GM19324 (cell line): ENCODE results near the gene CFAP157.
"Not testable (repeated sequence)": the region's sequence is repeated elsewhere in the genome, so short reads cannot be mapped to it uniquely, and the experiment has no call there.

ENCODE experiments used
- ATAC-seq: cut with Tn5 transposase; IDR thresholded peaks from one replicate; pipeline ENCODE4 v1.9.1; 2021; ENCODE audit warnings: mild to moderate bottlenecking, moderate library complexity; ENCODE audit not compliant: unreplicated experiment, low FRiP score

CFAP157 gene

DNA sequence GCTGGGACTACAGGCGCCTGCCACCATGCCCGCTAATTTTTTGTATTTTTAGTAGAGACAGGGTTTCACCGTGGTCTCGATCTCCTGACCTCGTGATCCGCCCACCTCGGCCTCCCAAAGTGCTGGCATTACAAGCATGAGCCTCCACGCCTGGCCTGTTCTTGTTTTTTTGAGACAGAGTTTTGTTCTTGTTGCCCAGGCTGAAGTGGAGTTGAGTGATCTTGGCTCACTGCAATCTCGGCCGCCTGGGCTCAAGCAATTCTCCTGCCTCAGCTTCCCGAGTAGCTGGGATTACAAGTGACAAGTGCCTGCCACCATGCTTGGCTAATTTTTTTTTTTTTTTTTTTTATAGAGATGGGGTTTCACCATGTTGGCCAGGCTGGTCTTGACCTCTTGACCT is 50.0 kb downstream of the CFAP157 start:
- not testable (repeated sequence) for ATAC-seq

DNA sequence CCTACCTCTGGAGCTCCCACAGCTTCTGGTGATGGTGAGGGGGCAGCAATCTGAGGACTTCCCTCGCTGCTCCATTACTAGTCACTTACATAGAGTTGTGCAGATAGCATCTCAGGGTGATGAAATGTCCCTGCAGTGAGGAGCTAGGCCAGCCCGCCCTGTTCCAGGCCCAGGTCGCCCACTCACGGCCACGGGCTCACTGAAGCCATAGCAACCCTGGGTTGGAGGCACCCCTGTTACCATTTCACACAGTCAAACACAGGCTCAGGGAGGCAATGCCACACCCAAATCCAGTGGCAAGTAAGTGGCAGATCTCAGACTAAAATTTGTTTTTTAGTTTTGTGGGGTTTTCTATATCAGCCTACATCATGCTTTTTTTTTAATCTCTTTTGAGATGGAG is 52.1 kb downstream of the CFAP157 start:
- ATAC-seq = no peak

DNA sequence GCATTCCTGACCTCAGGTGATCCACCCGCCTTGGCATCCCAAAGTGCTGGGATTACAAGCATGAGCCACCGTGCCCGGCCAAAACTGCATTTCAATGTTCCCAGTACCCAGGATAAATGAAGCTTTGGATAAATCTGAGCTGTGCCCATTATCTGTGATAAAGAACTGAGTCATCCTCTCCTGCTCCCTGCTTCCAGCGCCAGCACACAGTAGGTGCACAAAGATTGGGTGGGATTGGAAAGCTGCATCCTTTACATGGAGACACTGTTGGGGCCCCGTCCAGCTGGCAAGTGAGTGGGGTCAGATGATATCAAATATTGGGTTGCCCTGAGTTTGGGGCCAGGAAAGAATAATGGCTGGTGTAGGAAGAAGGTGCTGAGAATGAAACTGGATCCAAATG is 54.3 kb downstream of the CFAP157 start:
- no peak for ATAC-seq

DNA sequence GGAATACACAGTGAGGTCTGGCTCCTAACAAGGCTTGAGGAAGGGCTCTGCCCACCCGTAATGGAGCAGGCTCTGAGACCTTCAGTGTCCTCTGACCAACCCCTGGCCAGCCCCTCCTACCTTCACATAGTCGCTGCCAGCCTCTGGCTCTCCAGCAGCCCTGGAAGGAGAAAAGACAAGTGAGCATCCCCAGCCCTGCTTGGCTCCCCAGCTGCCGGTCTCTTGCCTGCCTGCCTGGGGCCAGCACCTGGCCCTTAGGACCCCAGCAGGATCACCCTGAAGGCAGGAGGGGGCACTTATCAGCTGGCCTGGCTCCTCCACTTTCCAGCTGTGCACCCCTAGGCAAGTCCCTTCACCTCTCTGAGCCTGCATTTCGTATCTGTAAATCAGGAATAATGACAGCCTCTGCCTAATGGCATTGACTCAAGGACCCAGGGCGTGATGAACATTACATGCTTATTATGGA is 54.7 kb downstream of the CFAP157 start:
- ATAC-seq = no peak

DNA sequence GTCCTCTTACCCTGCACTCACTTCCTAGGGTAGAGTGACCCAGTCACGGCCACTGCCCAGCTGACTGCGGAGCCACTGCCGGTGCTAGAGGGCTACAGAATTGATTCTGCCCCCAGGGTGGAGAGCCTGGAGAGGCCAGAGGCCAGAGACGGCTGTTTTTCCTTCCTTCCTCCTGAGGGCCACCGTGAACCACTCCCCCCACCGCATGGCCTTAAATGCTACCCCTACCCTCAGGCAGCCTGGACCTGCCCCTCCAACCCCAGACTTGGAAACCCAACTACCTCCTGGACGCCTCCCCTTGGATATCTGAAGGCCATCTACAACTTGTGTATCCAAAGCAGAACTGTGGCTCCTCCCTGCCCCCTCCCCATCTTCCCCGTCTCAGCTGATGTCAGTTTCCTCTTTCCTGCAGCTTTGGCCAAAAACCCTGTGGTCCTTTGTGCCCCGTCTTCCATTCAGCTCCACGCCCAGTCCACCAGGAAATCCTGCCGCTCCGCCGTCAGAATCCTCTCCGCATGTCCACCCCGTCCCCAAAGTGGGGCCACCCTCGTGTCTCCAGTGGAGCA is 55.4 kb downstream of the CFAP157 start:
- ATAC-seq = no peak

DNA sequence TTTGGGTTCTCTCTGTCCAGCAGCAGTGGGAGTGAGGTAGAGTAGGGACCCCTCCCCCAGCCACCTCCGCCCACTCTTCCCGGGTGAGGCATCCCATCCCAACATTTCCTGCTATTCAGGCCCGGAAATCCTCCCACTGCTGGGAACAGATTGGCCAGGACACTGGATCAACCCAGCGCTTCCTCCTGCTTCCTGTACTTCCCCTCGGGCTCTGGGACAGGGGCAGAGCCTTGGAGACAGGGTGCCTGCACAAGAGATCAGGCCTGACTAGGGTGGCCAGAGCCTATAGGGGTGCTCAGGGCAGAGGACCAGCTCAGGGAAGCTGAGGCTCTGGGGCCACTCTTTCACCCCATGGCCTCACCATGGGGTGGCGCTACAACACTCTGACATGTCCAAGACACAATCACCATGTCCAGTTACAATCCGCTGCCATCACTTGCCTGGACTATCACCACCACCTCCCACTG is 57.2 kb downstream of the CFAP157 start:
- no peak for ATAC-seq

DNA sequence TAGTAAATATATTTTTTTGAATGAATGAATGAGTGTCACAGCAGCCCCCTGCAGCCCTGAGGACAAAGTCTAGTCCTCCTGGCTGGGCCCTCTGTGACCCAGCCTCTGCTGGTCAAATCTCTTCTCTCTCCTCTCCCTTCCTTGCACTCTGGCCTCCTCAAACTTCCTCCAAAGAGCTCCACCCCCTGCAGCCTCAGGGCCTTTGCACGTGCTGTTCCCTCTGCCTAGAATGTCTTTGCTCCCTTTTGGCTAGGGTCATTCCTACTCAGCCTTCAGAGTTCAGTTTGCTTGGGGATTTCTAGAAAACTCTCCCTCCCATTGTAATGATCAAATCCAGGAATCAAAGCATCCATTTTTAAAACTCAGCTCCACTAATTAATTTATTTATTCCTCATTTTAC is 58.6 kb downstream of the CFAP157 start:
- no peak for ATAC-seq
